ENCODE measurements around the gene RAB42.

DNA sequence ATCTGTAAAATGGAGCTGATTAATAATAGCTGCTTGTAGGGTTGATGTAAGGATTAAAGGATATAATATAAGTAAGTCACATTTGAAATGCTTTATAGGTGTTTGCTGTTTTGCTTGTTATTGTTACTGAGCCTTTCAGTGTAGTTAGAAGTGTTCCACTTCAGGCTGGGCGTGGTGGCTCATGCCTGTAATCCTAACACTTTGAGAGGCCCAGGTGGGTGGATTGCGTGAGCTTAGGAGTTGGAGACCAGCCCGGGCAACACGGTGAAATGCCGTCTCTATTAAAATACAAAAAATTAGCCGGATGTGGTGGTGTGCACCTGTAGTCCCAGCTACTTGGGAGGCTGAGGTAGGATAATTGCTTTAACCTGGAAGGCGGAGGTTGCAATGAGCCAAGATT is 27.0 kb upstream of the RAB42 start:
- no peak for TF ChIP-seq YY1 (IDR thresholded peaks at IDR 0.05; ENCODE audit: insufficient read depth, insufficient read length)
- no peak for TF ChIP-seq SUZ12 (IDR thresholded peaks at IDR 0.05; ENCODE audit: extremely low read depth, insufficient read depth, insufficient read length)
- no peak for TF ChIP-seq ZNF274 (IDR thresholded peaks at IDR 0.05; ENCODE audit: low read depth, low read length)
